Upper lobe of left lung (tissue), 4 donors: ENCODE results near the gene ARHGAP1.
"Not testable (repeated sequence)": the region's sequence is repeated elsewhere in the genome, so short reads cannot be mapped to it uniquely, and the experiment has no call there.

Experiments
- EP300 ChIP-seq, 4 donors: sonication (generic); formaldehyde crosslinking; IDR thresholded peaks; one replicate each; pipeline ENCODE4 v1.5.1; 2017; ENCODE audit warnings: antibody characterized with exemption in 4 of 4, control low read depth in 2 of 4
- TF ChIP-seq, protein P1 (sequence below), 6 experiments: fragments of 450-650 bp in 4 of 6; fragments of 200-600 bp in 2 of 6; sonication (generic) in 2 of 6; IDR thresholded peaks; one replicate each; pipeline ENCODE4 v1.5.1; 2016 to 2019; ENCODE audit warnings: antibody characterized with exemption in 6 of 6

DNA sequence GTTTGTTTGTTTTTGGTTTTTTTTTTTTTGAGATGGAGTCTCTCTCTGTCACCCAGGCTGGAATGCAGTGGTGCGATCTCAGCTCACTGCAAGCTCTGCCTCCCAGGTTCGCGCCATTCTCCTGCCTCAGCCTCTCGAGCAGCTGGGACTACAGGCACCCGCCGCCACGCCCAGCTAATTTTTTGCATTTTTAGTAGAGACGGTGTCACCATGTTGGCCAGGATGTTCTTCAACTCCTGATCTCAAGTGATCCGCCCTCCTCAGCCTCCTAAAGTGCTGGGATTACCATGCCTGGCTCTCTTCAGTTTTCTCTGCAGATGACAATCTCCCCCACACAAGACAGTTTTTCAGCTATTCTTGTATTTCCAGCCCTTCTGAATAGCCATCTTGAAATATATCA, 8.9 kb upstream of the ARHGAP1 start:
- TF ChIP-seq, protein P1, sequence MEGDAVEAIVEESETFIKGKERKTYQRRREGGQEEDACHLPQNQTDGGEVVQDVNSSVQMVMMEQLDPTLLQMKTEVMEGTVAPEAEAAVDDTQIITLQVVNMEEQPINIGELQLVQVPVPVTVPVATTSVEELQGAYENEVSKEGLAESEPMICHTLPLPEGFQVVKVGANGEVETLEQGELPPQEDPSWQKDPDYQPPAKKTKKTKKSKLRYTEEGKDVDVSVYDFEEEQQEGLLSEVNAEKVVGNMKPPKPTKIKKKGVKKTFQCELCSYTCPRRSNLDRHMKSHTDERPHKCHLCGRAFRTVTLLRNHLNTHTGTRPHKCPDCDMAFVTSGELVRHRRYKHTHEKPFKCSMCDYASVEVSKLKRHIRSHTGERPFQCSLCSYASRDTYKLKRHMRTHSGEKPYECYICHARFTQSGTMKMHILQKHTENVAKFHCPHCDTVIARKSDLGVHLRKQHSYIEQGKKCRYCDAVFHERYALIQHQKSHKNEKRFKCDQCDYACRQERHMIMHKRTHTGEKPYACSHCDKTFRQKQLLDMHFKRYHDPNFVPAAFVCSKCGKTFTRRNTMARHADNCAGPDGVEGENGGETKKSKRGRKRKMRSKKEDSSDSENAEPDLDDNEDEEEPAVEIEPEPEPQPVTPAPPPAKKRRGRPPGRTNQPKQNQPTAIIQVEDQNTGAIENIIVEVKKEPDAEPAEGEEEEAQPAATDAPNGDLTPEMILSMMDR (IDR thresholded peaks at IDR 0.05) = not testable (repeated sequence)
- TF ChIP-seq EP300 (IDR thresholded peaks at IDR 0.05) = not testable (repeated sequence)
